Calu3 (cell line): Measurements from ENCODE around the gene SAMSN1. TPM values are rescaled to one million over a fixed set of nuclear protein-coding genes. Genes with fewer than 3 reads are reported as not detected.

Experiments
- BruUV-seq: library from RNA; stranded (reverse); fragments of 400-500 nt; replicated peaks from 2 replicates; lab custom pipeline; 2021; lab: Mats Ljungman, UMichigan
- CTCF ChIA-PET: fragments of 300-600 bp; sonication (Branson Sonifier 250); formaldehyde crosslinking; loops from one replicate; lab custom pipeline; 2022; ENCODE audit warnings: antibody characterized with exemption; lab: Charles Lee
- DNase-seq: peaks from one replicate; pipeline ENCODE4 v3.0.0; 2022
- H3K27ac Mint-ChIP-seq: one replicate; pipeline ENCODE4 v1.8.0; 2022; ENCODE audit warnings: mixed read lengths; ENCODE audit not compliant: unreplicated experiment
- H3K27me3 Mint-ChIP-seq: one replicate; pipeline ENCODE4 v1.8.0; 2022; ENCODE audit warnings: mixed read lengths; ENCODE audit not compliant: unreplicated experiment
- H3K36me3 Mint-ChIP-seq: one replicate; pipeline ENCODE4 v1.8.0; 2022; ENCODE audit warnings: mild to moderate bottlenecking, moderate library complexity, mixed read lengths; ENCODE audit not compliant: insufficient read depth, unreplicated experiment
- H3K4me1 Mint-ChIP-seq: one replicate; pipeline ENCODE4 v1.8.0; 2022; ENCODE audit warnings: mild to moderate bottlenecking, low read depth, mixed read lengths; ENCODE audit not compliant: unreplicated experiment
- H3K4me3 Mint-ChIP-seq: one replicate; pipeline ENCODE4 v1.8.0; 2022; ENCODE audit warnings: mild to moderate bottlenecking, low read depth, moderate library complexity, mixed read lengths; ENCODE audit not compliant: unreplicated experiment
- H3K9me3 Mint-ChIP-seq: one replicate; pipeline ENCODE4 v1.8.0; 2022; ENCODE audit warnings: low read depth, mixed read lengths; ENCODE audit not compliant: unreplicated experiment
- CTCF ChIP-seq: fragments of 200-600 bp; IDR thresholded peaks from one replicate; pipeline ENCODE4 v1.8.0; 2022; ENCODE audit warnings: antibody characterized with exemption; ENCODE audit not compliant: unreplicated experiment
- intact Hi-C: fragments of 100-400 bp; cut with micrococcal nuclease; formaldehyde crosslinking; loops from one replicate; pipeline ENCODE4 v1.10.0; 2022; ENCODE audit not compliant: unreplicated experiment
- total RNA-seq: library from RNA; stranded (reverse); gene quantifications from 2 replicates; pipeline ENCODE4 v1.2.3, GENCODE V29; 2022

SAMSN1 gene
- total RNA-seq, 1 experiment from 2014 or later = 1.5 TPM

GRCh38 chr21:14542638-14543037 is 3.5 kb downstream of the SAMSN1 start:
- no TSS peak for BruUV-seq
- H3K4me3 Mint-ChIP-seq = no peak overlapping the region
- no peaks in the 10 kb centered on the region for H3K27me3 Mint-ChIP-seq
- H3K4me1 Mint-ChIP-seq = no peaks in the 10 kb centered on the region
- DNase-seq = no peak
- no peaks in the 10 kb centered on the region for H3K9me3 Mint-ChIP-seq
- H3K27ac Mint-ChIP-seq = no peak overlapping the region
- H3K36me3 Mint-ChIP-seq = no peaks in the 10 kb centered on the region
- CTCF ChIA-PET = no interaction called here
- no peak for TF ChIP-seq CTCF
- intact Hi-C loops = no loop called here

DNA sequence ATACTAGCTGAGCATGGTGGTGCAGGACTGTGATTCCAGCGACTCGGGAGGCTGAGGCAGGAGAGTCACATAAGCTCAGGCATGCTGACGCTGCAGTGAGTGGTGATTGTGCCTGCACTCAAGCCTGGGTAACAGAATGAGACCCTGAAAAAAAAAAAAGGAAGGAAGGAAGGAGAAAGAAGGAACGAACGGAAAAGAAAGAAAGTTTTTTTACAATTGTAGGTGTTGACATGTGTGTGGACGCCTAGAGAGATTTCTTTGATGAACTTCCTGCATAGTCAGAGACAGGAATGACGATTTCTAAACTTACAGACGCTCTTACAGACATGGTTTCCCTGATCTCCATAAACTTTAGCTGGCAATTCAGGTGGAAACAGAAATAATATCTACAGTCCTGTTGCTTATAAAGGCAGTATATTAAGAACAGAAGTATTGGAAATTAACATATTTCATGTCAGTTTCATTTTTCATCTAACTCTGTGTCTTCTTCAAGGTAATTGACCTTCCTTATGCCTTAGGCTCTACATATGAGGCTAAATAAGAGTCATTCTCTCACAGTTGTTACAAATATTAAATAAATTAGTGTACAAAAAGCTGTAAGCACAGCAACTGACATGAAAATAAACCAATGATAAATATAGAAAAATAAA is 4.1 kb downstream of the SAMSN1 start:
- CTCF ChIA-PET = no interaction called here
- Mint-ChIP-seq H3K27ac (no peak overlapping the region), H3K4me3 (no peak overlapping the region), H3K36me3 (no peaks in the 10 kb centered on the region), H3K27me3 (no peaks in the 10 kb centered on the region), H3K9me3 (no peaks in the 10 kb centered on the region), H3K4me1 (no peaks in the 10 kb centered on the region)
- no peak for TF ChIP-seq CTCF
- no TSS peak for BruUV-seq
- intact Hi-C loops = no loop called here
- DNase-seq = no peak

DNA sequence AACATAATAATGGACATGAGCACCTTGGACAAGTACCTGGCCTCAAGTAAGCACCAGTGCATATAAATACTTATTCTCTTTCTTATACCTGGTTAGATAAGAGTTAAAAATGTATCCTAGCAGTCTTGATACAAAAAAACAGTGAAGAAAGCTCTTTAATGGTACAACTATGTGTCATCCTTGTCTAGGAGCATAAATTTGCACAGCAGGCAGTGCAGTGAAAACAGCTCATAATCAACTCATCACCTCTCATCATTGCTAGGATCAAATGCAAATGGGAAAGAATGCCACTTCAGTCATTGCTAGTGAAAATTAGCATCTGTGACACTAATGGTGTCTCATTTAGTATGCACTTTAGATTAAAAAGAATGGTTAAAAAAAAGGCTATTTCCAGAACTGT is 7.6 kb downstream of the SAMSN1 start:
- no peak for DNase-seq
- Mint-ChIP-seq H3K27me3 (no peaks in the 10 kb centered on the region), H3K4me3 (no peak overlapping the region), H3K4me1 (peaks cover 8% of the 10 kb centered on the region), H3K27ac (no peak overlapping the region), H3K9me3 (no peaks in the 10 kb centered on the region), H3K36me3 (peaks cover 8% of the 10 kb centered on the region)
- no peak for TF ChIP-seq CTCF
- no TSS peak for BruUV-seq
- CTCF ChIA-PET = no interaction called here
- intact Hi-C loops = no loop called here

DNA sequence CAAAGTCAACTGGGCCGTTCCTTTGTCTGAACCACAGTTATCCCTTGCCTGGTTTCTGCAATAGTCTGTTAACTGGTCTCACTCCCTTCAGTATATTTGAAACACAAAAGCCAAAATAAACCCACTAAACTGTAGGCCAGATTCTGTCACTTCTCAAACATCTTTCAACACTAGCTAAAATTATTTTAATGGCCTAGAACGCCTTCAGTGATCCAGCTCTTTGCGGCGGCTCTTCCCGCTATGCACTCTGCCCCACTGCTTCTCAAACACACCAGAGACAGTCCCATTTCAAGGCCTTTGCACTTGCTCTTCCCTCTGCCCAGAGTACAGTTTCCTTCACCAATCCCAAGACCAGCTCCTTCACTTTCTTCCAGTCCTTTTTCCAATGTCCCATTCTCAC is 9.2 kb downstream of the SAMSN1 start:
- Mint-ChIP-seq H3K9me3 (no peaks in the 10 kb centered on the region), H3K27ac (no peak overlapping the region), H3K4me3 (no peak overlapping the region), H3K4me1 (peaks cover 8% of the 10 kb centered on the region), H3K36me3 (peaks cover 8% of the 10 kb centered on the region), H3K27me3 (no peaks in the 10 kb centered on the region)
- intact Hi-C loops = no loop called here
- CTCF ChIA-PET = no interaction called here
- no TSS peak for BruUV-seq
- TF ChIP-seq CTCF = no peak
- no peak for DNase-seq
